Astrocyte of the cerebellum (primary cell): Measurements from ENCODE around the gene ANKRD11.
"Not testable (repeated sequence)": the region's sequence is repeated elsewhere in the genome, so short reads cannot be mapped to it uniquely, and the experiment has no call there.

Source experiments
- DNase-seq: peaks from one replicate; pipeline ENCODE4 v3.0.0-alpha.2; 2011; ENCODE audit warnings: low read depth
- H3K4me3 ChIP-seq: 2 replicates; pipeline ENCODE4 v1.5.1; 2011; ENCODE audit warnings: mild to moderate bottlenecking, low read depth, low read length, moderate library complexity
- CTCF ChIP-seq: IDR thresholded peaks from 2 replicates; pipeline ENCODE4 v1.5.1; 2012; ENCODE audit warnings: low read length, low read depth, moderate library complexity, mild to moderate bottlenecking; ENCODE audit errors: missing control alignments
- in situ Hi-C: cut with HindIII; loops from 2 replicates; pipeline ENCODE4 v1.10.0; 2017; ENCODE audit warnings: low sequenced_read_pairs

Gene ANKRD11

GRCh38 chr16:89442990-89443726, 47.2 kb downstream of the ANKRD11 start:
- TF ChIP-seq CTCF = no peak
- peak; percentile 28 for DNase-seq
- H3K4me3 ChIP-seq = no peak overlapping the region
- in situ Hi-C loops = no loop called here

GRCh38 chr16:89442588-89442987, 47.8 kb downstream of the ANKRD11 start:
- in situ Hi-C loops = no loop called here
- no peak for DNase-seq
- no peak for TF ChIP-seq CTCF
- H3K4me3 ChIP-seq = no peak overlapping the region

- TF ChIP-seq CTCF = no peak
- no peak overlapping the region for H3K4me3 ChIP-seq
- in situ Hi-C loops = loop anchor here (5.0 kb wide), 2 partner anchors 33 to 77 kb away; no protein-coding TSS in a partner anchor
- DNase-seq = no peak
These were observed 50.7 kb downstream of the ANKRD11 start for GRCh38 chr16:89439659-89440058.

GRCh38 chr16:89437991-89438390, 52.4 kb downstream of the ANKRD11 start:
- in situ Hi-C loops = loop anchor here (5.0 kb wide), 2 partner anchors 34 to 76 kb away; no protein-coding TSS in a partner anchor
- no peak for TF ChIP-seq CTCF
- no peak for DNase-seq
- H3K4me3 ChIP-seq = no peak overlapping the region

- DNase-seq = no peak
- TF ChIP-seq CTCF = no peak
- in situ Hi-C loops = loop anchor here (5.0 kb wide), 2 partner anchors 35 to 75 kb away; no protein-coding TSS in a partner anchor
- H3K4me3 ChIP-seq = no peak overlapping the region
These were observed 52.9 kb downstream of the ANKRD11 start for GRCh38 chr16:89437251-89437987.

GRCh38 chr16:89436366-89436765, 54.0 kb downstream of the ANKRD11 start:
- in situ Hi-C loops = loop anchor here (5.0 kb wide), 2 partner anchors 36 to 74 kb away; no protein-coding TSS in a partner anchor
- TF ChIP-seq CTCF = no peak
- no peak overlapping the region for H3K4me3 ChIP-seq
- DNase-seq = no peak

- not testable (repeated sequence) for DNase-seq, H3K4me3 ChIP-seq
- in situ Hi-C loops = loop anchor here (5.0 kb wide), 2 partner anchors 37 to 73 kb away; no protein-coding TSS in a partner anchor
These were observed 55.3 kb downstream of the ANKRD11 start for GRCh38 chr16:89435059-89435458.
